CD4-positive, alpha-beta T cell treated with Interleukin-6 for 4 hours (primary cell): ENCODE data around the gene PGA5.

Source experiments
- DNase-seq: peaks from one replicate; pipeline ENCODE4 v3.0.0-alpha.2; 2020; ENCODE audit warnings: mixed read lengths

PGA5 gene

GRCh38 chr11:61297746-61298145 lies 56.8 kb downstream of the PGA5 start:
- DNase-seq: no peak

GRCh38 chr11:61298663-61299244 lies 57.8 kb downstream of the PGA5 start:
- DNase-seq: no peak
